ENCODE data around the gene SFTPB.
"Not testable (repeated sequence)": the region's sequence is repeated elsewhere in the genome, so short reads cannot be mapped to it uniquely, and the experiment has no call there.

SFTPB gene

GRCh38 chr2:85619617-85620016 is 48.4 kb downstream of the SFTPB start:
- in situ Hi-C loops (cut with HindIII; ENCODE audit: low sequenced_read_pairs) = no loop called here

GRCh38 chr2:85617723-85618122 is 50.3 kb downstream of the SFTPB start:
- in situ Hi-C loops (cut with HindIII; ENCODE audit: low sequenced_read_pairs) = not testable (repeated sequence)

GRCh38 chr2:85615413-85615728 is 52.6 kb downstream of the SFTPB start:
- in situ Hi-C loops (cut with HindIII; ENCODE audit: low sequenced_read_pairs) = no loop called here

GRCh38 chr2:85614757-85615156 is 53.2 kb downstream of the SFTPB start:
- in situ Hi-C loops (cut with HindIII; ENCODE audit: low sequenced_read_pairs) = not testable (repeated sequence)

GRCh38 chr2:85613717-85614515 is 54.1 kb downstream of the SFTPB start:
- in situ Hi-C loops (cut with HindIII; ENCODE audit: low sequenced_read_pairs) = no loop called here

- in situ Hi-C loops (cut with HindIII; ENCODE audit: low sequenced_read_pairs) = no loop called here
Observed at GRCh38 chr2:85611705-85612587, 56.1 kb downstream of the SFTPB start, which contains the start of gene C2orf68. Gene C2orf68, minus strand, starts transcription at chr2:85612066. Its CDS starts 82 bp downstream, at chr2:85611984.

GRCh38 chr2:85611217-85611704 is 56.7 kb downstream of the SFTPB start:
- in situ Hi-C loops (cut with HindIII; ENCODE audit: low sequenced_read_pairs) = no loop called here
